GM12878 (cell line): Measurements from ENCODE around the gene GP9. TPM values are rescaled to one million over a fixed set of nuclear protein-coding genes. Genes with fewer than 3 reads are reported as not detected.

Source experiments
- ATAC-seq: fragments of 200-7000 bp; cut with Tn5 transposase; 3 replicates; pipeline ENCODE4 v1.9.1; 2020; ENCODE audit warnings: mild to moderate bottlenecking, moderate library complexity
- BruUV-seq: library from RNA; stranded (reverse); fragments of 400-500 nt; replicated peaks from 2 replicates; lab custom pipeline; 2021; lab: Mats Ljungman, UMichigan
- CTCF ChIA-PET: fragments of 300-600 bp; sonication (Branson Sonifier 250); formaldehyde crosslinking; extraction: SDS; loops from one replicate; lab custom pipeline; 2021; ENCODE audit warnings: inconsistent platforms; lab: Yijun Ruan, JAX
- POLR2A ChIA-PET: fragments of 350-600 bp; formaldehyde crosslinking; extraction: SDS; loops from one replicate; lab custom pipeline; 2021; ENCODE audit warnings: inconsistent platforms; lab: Charles Lee
- RAD21 ChIA-PET: fragments of 300-600 bp; sonication (Branson Sonifier 250); formaldehyde crosslinking; loops from one replicate; lab custom pipeline; 2023; ENCODE audit warnings: antibody characterized with exemption; ENCODE audit not compliant: unreplicated experiment; lab: Charles Lee
- SMC1A ChIA-PET: fragments of 300-600 bp; sonication (Branson Sonifier 250); formaldehyde crosslinking; loops from one replicate; lab custom pipeline; 2023; ENCODE audit not compliant: unreplicated experiment, uncharacterized antibody; lab: Charles Lee
- DNase-seq: peaks from one replicate; pipeline ENCODE4 v3.0.0-alpha.2; 2011; ENCODE audit warnings: low read depth, low spot score
- FAIRE-seq: peaks from 3 replicates; lab custom pipeline; 2011; peaks lifted over from hg19 to GRCh38; lab: Jason Lieb, UNC
- H2AFZ ChIP-seq: 2 replicates; pipeline ENCODE4 v1.6.0; 2011; ENCODE audit warnings: low read depth, low read length, control low read depth; ENCODE audit not compliant: control insufficient read depth
- H3K27ac ChIP-seq: 2 replicates; pipeline ENCODE4 v1.5.1; 2011; ENCODE audit warnings: control low read depth; ENCODE audit not compliant: control insufficient read depth, insufficient read depth
- H3K27me3 ChIP-seq, 2 experiments: replicated peaks in 1 of 2; 2 replicates each; pipeline versions ENCODE4 v1.6.0 to v1.6.1; 2011; ENCODE audit warnings: low read length in 1 of 2; ENCODE audit not compliant: control insufficient read depth in 2 of 2, insufficient read depth in 2 of 2
- H3K36me3 ChIP-seq, 2 experiments: 2 replicates each; pipeline ENCODE4 v1.5.1; 2011; ENCODE audit warnings: low read length in 1 of 2; ENCODE audit not compliant: control insufficient read depth in 2 of 2, insufficient read depth in 2 of 2
- H3K4me1 ChIP-seq: 2 replicates; pipeline ENCODE4 v1.6.1; 2011; ENCODE audit warnings: mild to moderate bottlenecking, low read length, moderate library complexity, mixed read lengths; ENCODE audit not compliant: control insufficient read depth, insufficient read depth
- H3K4me2 ChIP-seq: 2 replicates; pipeline ENCODE4 v1.6.0; 2011; ENCODE audit warnings: control low read depth; ENCODE audit not compliant: control insufficient read depth, insufficient read depth
- H3K4me3 ChIP-seq: fragments of 200-600 bp; sonication (generic); 2 replicates; pipeline ENCODE4 v1.5.1; 2016
- H3K79me2 ChIP-seq: 2 replicates; pipeline ENCODE4 v1.6.0; 2011; ENCODE audit warnings: low read length; ENCODE audit not compliant: control insufficient read depth, insufficient read depth
- H3K9ac ChIP-seq: 2 replicates; pipeline ENCODE4 v1.8.0; 2011; ENCODE audit warnings: low read length, control low read depth, mixed read lengths; ENCODE audit not compliant: control insufficient read depth, insufficient read depth
- H3K9me3 ChIP-seq: replicated peaks from 3 replicates; pipeline ENCODE4 v1.5.1; 2011; ENCODE audit warnings: mild to moderate bottlenecking, low read length; ENCODE audit not compliant: control insufficient read depth, insufficient read depth
- H4K20me1 ChIP-seq: 2 replicates; pipeline ENCODE4 v1.6.0; 2011; ENCODE audit not compliant: control insufficient read depth, insufficient read depth
- BCL11A ChIP-seq: IDR thresholded peaks from 2 replicates; pipeline ENCODE4 v1.6.1; 2011; ENCODE audit warnings: low read depth, low read length
- EGR1 ChIP-seq, 2 experiments: IDR thresholded peaks; 1 replicate in 1 of 2; 2 replicates in 1 of 2; pipeline ENCODE4 v1.6.1; 2011 to 2012; ENCODE audit warnings: low read depth in 2 of 2, low read length in 2 of 2, borderline replicate concordance in 1 of 2, mild to moderate bottlenecking in 1 of 2, moderate library complexity in 1 of 2
- ETV6 ChIP-seq, 2 experiments: fragments of 450-650 bp in 1 of 2; IDR thresholded peaks in 1 of 2; conservative IDR thresholded peaks in 1 of 2; 2 replicates each; pipeline ENCODE4 v1.6.1; 2014; ENCODE audit warnings: antibody characterized with exemption in 1 of 2, borderline replicate concordance in 1 of 2, low read depth in 1 of 2, mild to moderate bottlenecking in 1 of 2, moderate library complexity in 1 of 2
- HDAC6 ChIP-seq: fragments of 200-600 bp; sonication (generic); IDR thresholded peaks from one replicate; pipeline ENCODE4 v1.8.0; 2017; ENCODE audit warnings: antibody characterized with exemption; ENCODE audit not compliant: unreplicated experiment
- KLF5 ChIP-seq: fragments of 450-650 bp; IDR thresholded peaks from 2 replicates; pipeline ENCODE4 v1.6.1; 2014; ENCODE audit warnings: mild to moderate bottlenecking; ENCODE audit not compliant: partially characterized antibody
- NFIC ChIP-seq: IDR thresholded peaks from 2 replicates; pipeline ENCODE4 v1.6.1; 2012; ENCODE audit warnings: low read depth, mild to moderate bottlenecking, inconsistent platforms, low read length, moderate library complexity
- RCOR1 ChIP-seq: conservative IDR thresholded peaks from 2 replicates; pipeline ENCODE4 v1.6.1; 2012; ENCODE audit warnings: low read depth, low read length, improper control_type of control experiment
- SPI1 ChIP-seq: IDR thresholded peaks from 2 replicates; pipeline ENCODE4 v1.6.1; 2011; ENCODE audit warnings: low read depth, mild to moderate bottlenecking, low read length, moderate library complexity, borderline replicate concordance; ENCODE audit not compliant: insufficient read depth
- USF2 ChIP-seq: IDR thresholded peaks from 2 replicates; pipeline ENCODE4 v1.6.1; 2011; ENCODE audit warnings: low read depth, low read length, improper control_type of control experiment, borderline replicate concordance
- ZNF24 ChIP-seq: fragments of 450-650 bp; IDR thresholded peaks from 2 replicates; pipeline ENCODE4 v1.6.1; 2017; ENCODE audit warnings: antibody characterized with exemption, mild to moderate bottlenecking
- ZNF274 ChIP-seq: IDR thresholded peaks from one replicate; pipeline ENCODE4 v1.8.0; 2011; ENCODE audit not compliant: insufficient read length, insufficient read depth
- WGBS: methylation state at CpG from one replicate; pipeline ENCODE4 v1.1.6; 2016; ENCODE audit warnings: low lambda C conversion rate; ENCODE audit not compliant: insufficient replicate concordance, insufficient coverage; ENCODE audit errors: missing lambda C conversion rate; 5-methylcytosine and 5-hydroxymethylcytosine counted together
- in situ Hi-C: fragments of 300-500 bp; cut with MboI; formaldehyde crosslinking; loops from 9 replicates; pipeline ENCODE4 v1.14.3; 2018; ENCODE audit warnings: mixed read lengths
- intact Hi-C: fragments of 100-400 bp; cut with micrococcal nuclease; formaldehyde crosslinking; loops from one replicate; pipeline ENCODE4 v1.14.2; 2022; ENCODE audit not compliant: unreplicated experiment
- polyA plus RNA-seq, 11 experiments: library from polyadenylated mRNA; depleted of rRNA in 4 of 11; unstranded in 6 of 11; stranded (reverse) in 5 of 11; fragments of >200 nt; fragmentation: Nextera tagmentation in 4 of 11; fragmentation: Illumina TruSeq in 1 of 11; extraction: Ambion mirVana in 4 of 11; extraction: Trizol in 1 of 11; gene quantifications; 1 replicate in 1 of 11; 2 replicates in 10 of 11; pipeline versions ENCODE4 v1.2.1 to v1.2.3, GENCODE V29; 2011 to 2016; ENCODE audit warnings: inconsistent platforms in 2 of 11, missing spikeins in 2 of 11, low read depth in 1 of 11
- total RNA-seq, 4 experiments: library from RNA; depleted of rRNA in 3 of 4; stranded (reverse); fragments of >200 nt in 3 of 4; fragmentation: Illumina TruSeq in 1 of 4; extraction: Trizol in 1 of 4; gene quantifications; 2 replicates each; pipeline versions ENCODE4 v1.2.1 to v1.2.3, GENCODE V29; 2013 to 2021

GP9 gene
- total and polyA plus RNA-seq, 10 of the 15 experiments (the other 5 are each of a cell fraction or from before 2014, with no cell fraction given): 0.15 TPM; not detected in 9

GRCh38 chr3:129085165-129085715 lies 24.7 kb downstream of the GP9 start (continued):
- TF ChIP-seq ZNF274: no peak
- TF ChIP-seq ETV6 (conservative IDR thresholded peaks at IDR 0.05 in 1 of 2, IDR thresholded peaks at IDR 0.05 in 1 of 2; ENCODE audit: borderline replicate concordance in 1 of 2, low read depth in 1 of 2): no peak
- no peak for TF ChIP-seq NFIC

- Histone ChIP-seq H3K27me3 (no peaks in the 10 kb centered on the region), H3K79me2 (no peaks in the 10 kb centered on the region), H3K9ac (no peak overlapping the region), H3K36me3 (no peaks in the 10 kb centered on the region), H3K27ac (no peak overlapping the region), H3K4me1 (no peaks in the 10 kb centered on the region), H2AFZ (no peak overlapping the region), H3K9me3 (no peaks in the 10 kb centered on the region), H3K4me2 (no peak overlapping the region), H4K20me1 (no peaks in the 10 kb centered on the region), H3K4me3 (no peak overlapping the region)
- POLR2A ChIA-PET: no interaction called here
- in situ Hi-C loops: no loop called here
- SMC1A ChIA-PET: no interaction called here
- no TSS peak for BruUV-seq
- FAIRE-seq (no peak), DNase-seq (no peak), ATAC-seq (no peak)
- intact Hi-C loops: no loop called here
- CTCF ChIA-PET: interaction anchor here (0.9 kb wide), 1 partner anchor 116 kb away, joined by 3 read pairs; no protein-coding TSS in a partner anchor
- RAD21 ChIA-PET: interaction anchor here (0.7 to 1.2 kb wide), 2 partner anchors 33 to 116 kb away, joined by 3 to 4 read pairs; no protein-coding TSS in a partner anchor
- WGBS: 50% methylated on average over 4 of the region's 4 CpGs
- TF ChIP-seq SPI1 (no peak), BCL11A (no peak), EGR1 (IDR thresholded peaks at IDR 0.05; ENCODE audit: borderline replicate concordance in 1 of 2, low read depth in 2 of 2, low read length in 2 of 2) (no peak), KLF5 (no peak), HDAC6 (no peak), ZNF274 (no peak), RCOR1 (no peak), NFIC (no peak), USF2 (no peak), ZNF24 (no peak)
Measured at GRCh38 chr3:129085818-129086217, 25.2 kb downstream of the GP9 start.
